Neural cell (in vitro differentiated cells): ENCODE results near the gene F5. TPM values are rescaled to one million over a fixed set of nuclear protein-coding genes. Genes with fewer than 3 reads are reported as not detected.

Source experiments
- H2AFZ ChIP-seq: fragments of 200-600, 300-800 bp; sonication (generic), shearing (Covaris generic); 2 replicates; pipeline ENCODE4 v1.6.0; 2014; ENCODE audit warnings: low read depth, mild to moderate bottlenecking, antibody characterized with exemption, low read length, moderate library complexity
- H3F3A ChIP-seq: fragments of 200-600 bp; shearing (Covaris generic); 2 replicates; pipeline ENCODE4 v1.6.1; 2016; ENCODE audit warnings: mild to moderate bottlenecking, moderate library complexity, mixed read lengths, antibody characterized with exemption, low read length; ENCODE audit not compliant: insufficient read depth, poor library complexity, severe bottlenecking
- H3K27ac ChIP-seq: fragments of 200-600, 300-800 bp; sonication (generic), shearing (Covaris generic); 2 replicates; pipeline ENCODE4 v1.5.1; 2014; ENCODE audit warnings: mild to moderate bottlenecking, low read length, moderate library complexity
- H3K27me3 ChIP-seq: fragments of 300-800, 200-600 bp; sonication (generic), shearing (Covaris generic); 2 replicates; pipeline ENCODE4 v1.6.0; 2014; ENCODE audit warnings: mild to moderate bottlenecking, low read depth, low read length, moderate library complexity; ENCODE audit not compliant: insufficient read depth
- H3K36me3 ChIP-seq: fragments of 300-800, 200-600 bp; sonication (generic), shearing (Covaris generic); 2 replicates; pipeline ENCODE4 v1.5.1; 2014; ENCODE audit warnings: mild to moderate bottlenecking, antibody characterized with exemption, low read length, moderate library complexity; ENCODE audit not compliant: insufficient read depth
- H3K4me2 ChIP-seq: fragments of 300-800, 200-600 bp; sonication (generic), shearing (Covaris generic); 2 replicates; pipeline ENCODE4 v1.6.0; 2014; ENCODE audit warnings: mild to moderate bottlenecking, low read length
- H3K4me3 ChIP-seq: fragments of 300-800, 200-600 bp; sonication (generic), shearing (Covaris generic); 2 replicates; pipeline ENCODE4 v1.5.1; 2014; ENCODE audit warnings: mild to moderate bottlenecking, low read length, moderate library complexity
- H3K79me2 ChIP-seq: fragments of 200-600 bp; shearing (Covaris generic); replicated peaks from 2 replicates; pipeline ENCODE4 v1.6.0; 2014; ENCODE audit warnings: mild to moderate bottlenecking, low read length, moderate library complexity; ENCODE audit not compliant: insufficient read depth
- H3K9ac ChIP-seq: fragments of 300-800, 200-600 bp; sonication (generic), shearing (Covaris generic); 2 replicates; pipeline ENCODE4 v1.6.1; 2016; ENCODE audit warnings: mild to moderate bottlenecking, low read length, mixed read lengths
- H3K9me2 ChIP-seq: fragments of 200-600 bp; shearing (Covaris generic); 2 replicates; pipeline ENCODE4 v1.6.1; 2016; ENCODE audit warnings: mild to moderate bottlenecking, low read length, mixed read lengths; ENCODE audit not compliant: insufficient read depth
- H3K9me3 ChIP-seq: fragments of 200-600, 300-800 bp; sonication (generic), shearing (Covaris generic); 2 replicates; pipeline ENCODE4 v1.6.1; 2016; ENCODE audit warnings: mild to moderate bottlenecking, mixed run types, low read length, moderate library complexity, mixed read lengths
- H4K20me1 ChIP-seq: fragments of 200-600 bp; shearing (Covaris generic); 2 replicates; pipeline ENCODE4 v1.6.1; 2016; ENCODE audit warnings: mild to moderate bottlenecking, mixed run types; ENCODE audit not compliant: insufficient read depth
- EP300 ChIP-seq: fragments of 450-650 bp; conservative IDR thresholded peaks from 2 replicates; pipeline ENCODE4 v1.6.1; 2014; ENCODE audit warnings: antibody characterized with exemption, mild to moderate bottlenecking, moderate library complexity; ENCODE audit not compliant: poor library complexity, severe bottlenecking
- EZH2 ChIP-seq: fragments of 200-600, 300-800 bp; shearing (Covaris generic), sonication (generic); IDR thresholded peaks from 2 replicates; pipeline ENCODE4 v1.6.1; 2014; ENCODE audit warnings: antibody characterized with exemption, low read length, borderline replicate concordance, mild to moderate bottlenecking; ENCODE audit not compliant: insufficient read depth, poor library complexity, severe bottlenecking
- MXI1 ChIP-seq: fragments of 450-650 bp; conservative IDR thresholded peaks from 2 replicates; pipeline ENCODE4 v1.6.1; 2014; ENCODE audit warnings: antibody characterized with exemption, mild to moderate bottlenecking; ENCODE audit not compliant: poor library complexity, severe bottlenecking
- POLR2AphosphoS5 ChIP-seq: IDR thresholded peaks from 2 replicates; pipeline ENCODE4 v1.6.1; 2012
- RAD21 ChIP-seq: fragments of 450-650 bp; conservative IDR thresholded peaks from 2 replicates; pipeline ENCODE4 v1.6.1; 2014; ENCODE audit warnings: antibody characterized with exemption, mild to moderate bottlenecking, moderate library complexity
- SMC3 ChIP-seq: fragments of 450-650 bp; conservative IDR thresholded peaks from 2 replicates; pipeline ENCODE4 v1.6.1; 2014; ENCODE audit warnings: antibody characterized with exemption, mild to moderate bottlenecking, moderate library complexity; ENCODE audit not compliant: poor library complexity
- TAF1 ChIP-seq: IDR thresholded peaks from 2 replicates; pipeline ENCODE4 v1.6.1; 2012; ENCODE audit warnings: low read depth
- polyA plus RNA-seq: library from polyadenylated mRNA; depleted of rRNA; stranded (reverse); fragments of >200 nt; gene quantifications from 2 replicates; pipeline ENCODE4 v1.2.3, GENCODE V29; 2014
- TF ChIP-seq, protein P1 (sequence below): fragments of 450-650 bp; IDR thresholded peaks from 2 replicates; pipeline ENCODE4 v1.5.1; 2014; ENCODE audit warnings: antibody characterized with exemption, mild to moderate bottlenecking, moderate library complexity; ENCODE audit not compliant: poor library complexity, severe bottlenecking
- TF ChIP-seq, protein P2 (sequence below): IDR thresholded peaks from 2 replicates; pipeline ENCODE4 v1.6.1; 2012; ENCODE audit warnings: borderline replicate concordance

F5 gene
- polyA plus RNA-seq, 1 donor from 2014 or later = not detected

DNA sequence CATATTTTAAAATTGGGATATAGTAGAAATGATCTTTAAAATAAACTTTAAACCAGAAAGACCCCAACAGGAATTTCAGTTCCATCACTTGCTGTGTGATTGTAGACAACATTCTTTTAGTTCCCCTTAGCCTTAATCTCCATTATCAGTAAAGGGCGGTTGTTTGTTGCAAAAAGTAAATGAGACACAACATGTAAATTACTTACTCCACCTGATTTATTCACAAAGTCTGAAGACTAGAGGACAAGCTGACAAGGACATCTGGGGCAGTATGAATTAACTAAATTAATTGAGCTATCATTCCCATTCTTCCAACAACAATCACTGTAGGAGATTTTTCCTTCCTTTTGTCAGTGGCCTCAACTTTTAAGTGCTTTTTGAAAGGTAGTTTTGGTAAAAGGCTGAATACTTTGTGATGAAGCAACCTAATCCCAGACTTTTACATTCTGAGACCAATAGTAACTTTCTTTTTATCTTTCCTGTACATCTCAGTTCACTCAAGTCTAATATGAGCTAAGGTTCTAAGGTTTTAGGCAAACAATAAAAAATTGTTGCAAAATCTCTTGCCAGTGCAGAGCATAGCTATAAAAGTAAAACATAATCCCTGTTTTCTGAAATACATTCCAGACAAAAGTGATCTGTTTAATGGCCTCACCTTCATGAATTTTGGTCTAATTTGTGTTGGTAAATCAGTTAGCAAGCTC lies 106.8 kb downstream of the F5 start:
- H3K9me3 ChIP-seq = no peaks in the 10 kb centered on the region
- peaks cover 23% of the 10 kb centered on the region for H3K79me2 ChIP-seq
- no peak overlapping the region for H2AFZ ChIP-seq
- H3F3A ChIP-seq = no peaks in the 10 kb centered on the region
- peaks cover 7% of the 10 kb centered on the region for H3K36me3 ChIP-seq
- H3K27ac ChIP-seq = no peak overlapping the region
- no peak overlapping the region for H3K4me2 ChIP-seq
- no peaks in the 10 kb centered on the region for H3K9me2 ChIP-seq
- no peaks in the 10 kb centered on the region for H4K20me1 ChIP-seq
- TF ChIP-seq MXI1 (no peak), SMC3 (no peak), RAD21 (no peak), EP300 (no peak), EZH2 (no peak), POLR2AphosphoS5 (no peak), TAF1 (no peak)
- TF ChIP-seq, protein P1, sequence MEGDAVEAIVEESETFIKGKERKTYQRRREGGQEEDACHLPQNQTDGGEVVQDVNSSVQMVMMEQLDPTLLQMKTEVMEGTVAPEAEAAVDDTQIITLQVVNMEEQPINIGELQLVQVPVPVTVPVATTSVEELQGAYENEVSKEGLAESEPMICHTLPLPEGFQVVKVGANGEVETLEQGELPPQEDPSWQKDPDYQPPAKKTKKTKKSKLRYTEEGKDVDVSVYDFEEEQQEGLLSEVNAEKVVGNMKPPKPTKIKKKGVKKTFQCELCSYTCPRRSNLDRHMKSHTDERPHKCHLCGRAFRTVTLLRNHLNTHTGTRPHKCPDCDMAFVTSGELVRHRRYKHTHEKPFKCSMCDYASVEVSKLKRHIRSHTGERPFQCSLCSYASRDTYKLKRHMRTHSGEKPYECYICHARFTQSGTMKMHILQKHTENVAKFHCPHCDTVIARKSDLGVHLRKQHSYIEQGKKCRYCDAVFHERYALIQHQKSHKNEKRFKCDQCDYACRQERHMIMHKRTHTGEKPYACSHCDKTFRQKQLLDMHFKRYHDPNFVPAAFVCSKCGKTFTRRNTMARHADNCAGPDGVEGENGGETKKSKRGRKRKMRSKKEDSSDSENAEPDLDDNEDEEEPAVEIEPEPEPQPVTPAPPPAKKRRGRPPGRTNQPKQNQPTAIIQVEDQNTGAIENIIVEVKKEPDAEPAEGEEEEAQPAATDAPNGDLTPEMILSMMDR = no peak
- TF ChIP-seq, protein P2, sequence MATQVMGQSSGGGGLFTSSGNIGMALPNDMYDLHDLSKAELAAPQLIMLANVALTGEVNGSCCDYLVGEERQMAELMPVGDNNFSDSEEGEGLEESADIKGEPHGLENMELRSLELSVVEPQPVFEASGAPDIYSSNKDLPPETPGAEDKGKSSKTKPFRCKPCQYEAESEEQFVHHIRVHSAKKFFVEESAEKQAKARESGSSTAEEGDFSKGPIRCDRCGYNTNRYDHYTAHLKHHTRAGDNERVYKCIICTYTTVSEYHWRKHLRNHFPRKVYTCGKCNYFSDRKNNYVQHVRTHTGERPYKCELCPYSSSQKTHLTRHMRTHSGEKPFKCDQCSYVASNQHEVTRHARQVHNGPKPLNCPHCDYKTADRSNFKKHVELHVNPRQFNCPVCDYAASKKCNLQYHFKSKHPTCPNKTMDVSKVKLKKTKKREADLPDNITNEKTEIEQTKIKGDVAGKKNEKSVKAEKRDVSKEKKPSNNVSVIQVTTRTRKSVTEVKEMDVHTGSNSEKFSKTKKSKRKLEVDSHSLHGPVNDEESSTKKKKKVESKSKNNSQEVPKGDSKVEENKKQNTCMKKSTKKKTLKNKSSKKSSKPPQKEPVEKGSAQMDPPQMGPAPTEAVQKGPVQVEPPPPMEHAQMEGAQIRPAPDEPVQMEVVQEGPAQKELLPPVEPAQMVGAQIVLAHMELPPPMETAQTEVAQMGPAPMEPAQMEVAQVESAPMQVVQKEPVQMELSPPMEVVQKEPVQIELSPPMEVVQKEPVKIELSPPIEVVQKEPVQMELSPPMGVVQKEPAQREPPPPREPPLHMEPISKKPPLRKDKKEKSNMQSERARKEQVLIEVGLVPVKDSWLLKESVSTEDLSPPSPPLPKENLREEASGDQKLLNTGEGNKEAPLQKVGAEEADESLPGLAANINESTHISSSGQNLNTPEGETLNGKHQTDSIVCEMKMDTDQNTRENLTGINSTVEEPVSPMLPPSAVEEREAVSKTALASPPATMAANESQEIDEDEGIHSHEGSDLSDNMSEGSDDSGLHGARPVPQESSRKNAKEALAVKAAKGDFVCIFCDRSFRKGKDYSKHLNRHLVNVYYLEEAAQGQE = no peak
- no peaks in the 10 kb centered on the region for H3K27me3 ChIP-seq
- no peak overlapping the region for H3K4me3 ChIP-seq
- H3K9ac ChIP-seq = no peak overlapping the region

GRCh38 chr1:169478094-169478672 lies 108.1 kb downstream of the F5 start:
- peaks cover 9% of the 10 kb centered on the region for H3K79me2 ChIP-seq
- no peak overlapping the region for H3K4me2 ChIP-seq
- no peaks in the 10 kb centered on the region for H3K9me3 ChIP-seq
- H3K4me3 ChIP-seq = no peak overlapping the region
- no peak overlapping the region for H2AFZ ChIP-seq
- TF ChIP-seq TAF1 = no peak
- TF ChIP-seq RAD21 = no peak
- TF ChIP-seq, protein P2 = no peak
- TF ChIP-seq SMC3 = no peak
- TF ChIP-seq EZH2 = no peak
- no peak for TF ChIP-seq POLR2AphosphoS5
- TF ChIP-seq EP300 = no peak
- TF ChIP-seq MXI1 = no peak
- TF ChIP-seq, protein P1 = no peak
- H3K27ac ChIP-seq = no peak overlapping the region
- H4K20me1 ChIP-seq = no peaks in the 10 kb centered on the region
- peaks cover 7% of the 10 kb centered on the region for H3K36me3 ChIP-seq
- no peaks in the 10 kb centered on the region for H3K27me3 ChIP-seq
- no peak overlapping the region for H3K9ac ChIP-seq
- H3F3A ChIP-seq = no peaks in the 10 kb centered on the region
- H3K9me2 ChIP-seq = no peaks in the 10 kb centered on the region
